ENCODE results near the gene SETBP1. TPM values are rescaled to one million over a fixed set of nuclear protein-coding genes. Genes with fewer than 3 reads are reported as not detected.

The SETBP1 gene
- total and polyA plus RNA-seq, 2 of the 4 experiments (the other 2 are of a cell fraction), result 0.19 to 0.36 TPM

- Histone ChIP-seq H3K4ac (ENCODE audit: low read depth, low read length) (no peak overlapping the region), H2BK5ac (ENCODE audit: low read depth, low read length, poor library complexity, severe bottlenecking) (no peak overlapping the region), H4K91ac (ENCODE audit: insufficient read depth, low read depth, low read length) (no peak overlapping the region), H2BK20ac (ENCODE audit: low read depth, low read length) (no peak overlapping the region), H3K4me2 (ENCODE audit: low read depth, low read length) (no peak overlapping the region), H3K9me3 (ENCODE audit: control insufficient read depth, insufficient read depth, low read length) (no peaks in the 10 kb centered on the region), H2AK9ac (replicated peaks; ENCODE audit: low read depth, low read length, poor library complexity) (no peak overlapping the region), H3K27ac (ENCODE audit: insufficient read depth, low read length) (no peak overlapping the region), H3K27me3 (ENCODE audit: control insufficient read depth, insufficient read depth, low read length) (peaks cover 9% of the 10 kb centered on the region), H3K18ac (ENCODE audit: low read depth, low read length) (no peak overlapping the region), H2AFZ (replicated peaks; ENCODE audit: low read length, poor library complexity) (no peak overlapping the region), H3K9me1 (ENCODE audit: insufficient read depth, low read length) (no peaks in the 10 kb centered on the region; the same call in 1 of the 2 replicates), H3K4me3 (ENCODE audit: insufficient read depth, low read depth, low read length) (no peak overlapping the region), H3K56ac (ENCODE audit: extremely low read depth, insufficient read depth, low read length) (no peak overlapping the region), H3K23ac (ENCODE audit: low read depth, low read length) (no peak overlapping the region), H4K20me1 (ENCODE audit: insufficient read depth, low read length) (no peaks in the 10 kb centered on the region), H2BK120ac (ENCODE audit: low read depth, low read length) (no peak overlapping the region), H4K5ac (ENCODE audit: low read depth, low read length) (no peak overlapping the region), H3K36me3 (ENCODE audit: control insufficient read depth, insufficient read depth, low read length) (no peaks in the 10 kb centered on the region), H3K79me1 (ENCODE audit: low read depth in 1 of 2, low read length in 2 of 2) (no peaks in the 10 kb centered on the region), H2AK5ac (ENCODE audit: low read depth, low read length) (no peak overlapping the region), H4K8ac (ENCODE audit: low read depth in 2 of 2, low read length in 2 of 2) (no peak overlapping the region), H3K14ac (replicated peaks; ENCODE audit: low read depth, low read length) (no peak overlapping the region), H3K4me1 (ENCODE audit: control insufficient read depth, insufficient read depth, low read length) (no peaks in the 10 kb centered on the region), H2BK15ac (ENCODE audit: low read depth, low read length) (no peak overlapping the region), H3K9ac (ENCODE audit: low read depth, low read length) (no peak overlapping the region)
- POLR2A ChIA-PET (ENCODE audit: unreplicated experiment), result no interaction called here
- dilution Hi-C loops (cut with HindIII; ENCODE audit: low sequenced_read_pairs, unreplicated experiment) (no loop called here), intact Hi-C loops (cut with micrococcal nuclease) (no loop called here), in situ Hi-C loops (cut with MboI; ENCODE audit: low sequenced_read_pairs) (no loop called here)
- ATAC-seq (ENCODE audit: low read depth), result no peak
- CTCF ChIA-PET, result no interaction called here
- peak; percentile 6 for DNase-seq
- TF ChIP-seq CEBPB (IDR thresholded peaks at IDR 0.05; ENCODE audit: low read depth, low read length) (no peak), ELK1 (IDR thresholded peaks at IDR 0.05; ENCODE audit: borderline replicate concordance, low read depth, low read length) (no peak), MAZ (IDR thresholded peaks at IDR 0.05; ENCODE audit: borderline replicate concordance, low read depth, low read length) (no peak), RAD21 (IDR thresholded peaks at IDR 0.05; ENCODE audit: low read length) (no peak), NFE2L2 (IDR thresholded peaks at IDR 0.05; ENCODE audit: low read depth, low read length) (no peak), CHD1 (IDR thresholded peaks at IDR 0.05; ENCODE audit: low read depth, low read length) (no peak), MAFK (IDR thresholded peaks at IDR 0.05; ENCODE audit: low read depth, low read length) (no peak), RCOR1 (IDR thresholded peaks at IDR 0.05; ENCODE audit: insufficient replicate concordance, low read length) (no peak), RFX5 (IDR thresholded peaks at IDR 0.05; ENCODE audit: low read depth, low read length) (no peak)
- WGBS, 2 experiments (ENCODE audit: extremely low coverage in 2 of 2, insufficient read length in 1 of 2), result 80% methylated on average over 1 of the region's 1 CpG; no CpG with 5 or more reads in 1 of the 2 experiments
- BruUV-seq (replicated peaks), result no TSS peak
These were observed 426.7 kb downstream of the SETBP1 start for GRCh38 chr18:45107425-45107824.

Measured in IMR-90 (cell line).